ENCODE results near the gene HECTD3.

GRCh38 chr1:45015683-45016082 is 4.6 kb upstream of the HECTD3 start:
- TF ChIP-seq, protein P1, sequence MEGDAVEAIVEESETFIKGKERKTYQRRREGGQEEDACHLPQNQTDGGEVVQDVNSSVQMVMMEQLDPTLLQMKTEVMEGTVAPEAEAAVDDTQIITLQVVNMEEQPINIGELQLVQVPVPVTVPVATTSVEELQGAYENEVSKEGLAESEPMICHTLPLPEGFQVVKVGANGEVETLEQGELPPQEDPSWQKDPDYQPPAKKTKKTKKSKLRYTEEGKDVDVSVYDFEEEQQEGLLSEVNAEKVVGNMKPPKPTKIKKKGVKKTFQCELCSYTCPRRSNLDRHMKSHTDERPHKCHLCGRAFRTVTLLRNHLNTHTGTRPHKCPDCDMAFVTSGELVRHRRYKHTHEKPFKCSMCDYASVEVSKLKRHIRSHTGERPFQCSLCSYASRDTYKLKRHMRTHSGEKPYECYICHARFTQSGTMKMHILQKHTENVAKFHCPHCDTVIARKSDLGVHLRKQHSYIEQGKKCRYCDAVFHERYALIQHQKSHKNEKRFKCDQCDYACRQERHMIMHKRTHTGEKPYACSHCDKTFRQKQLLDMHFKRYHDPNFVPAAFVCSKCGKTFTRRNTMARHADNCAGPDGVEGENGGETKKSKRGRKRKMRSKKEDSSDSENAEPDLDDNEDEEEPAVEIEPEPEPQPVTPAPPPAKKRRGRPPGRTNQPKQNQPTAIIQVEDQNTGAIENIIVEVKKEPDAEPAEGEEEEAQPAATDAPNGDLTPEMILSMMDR (IDR thresholded peaks at IDR 0.05) = no peak
- no peak for TF ChIP-seq EP300 (IDR thresholded peaks at IDR 0.05)
- no peak for TF ChIP-seq POLR2A (IDR thresholded peaks at IDR 0.05)

Measured in tibial nerve (tissue), 4 donors.